OCI-M2 (cell line): ENCODE results near the gene GJD4.

Source experiments
- DNase-seq: peaks from one replicate; lab custom pipeline; 2025; ENCODE audit not compliant: unreplicated experiment; lab: John Stamatoyannopoulos, UW

The GJD4 gene

GRCh38 chr10:35578618-35578956 is 26.6 kb upstream of the GJD4 start:
- DNase-seq = no peak

- DNase-seq = no peak
Observed at GRCh38 chr10:35579116-35579515, 26.0 kb upstream of the GJD4 start.

- DNase-seq = no peak
Observed at GRCh38 chr10:35579726-35580422, 25.3 kb upstream of the GJD4 start.

- no peak for DNase-seq
Observed at GRCh38 chr10:35580423-35580770, 24.7 kb upstream of the GJD4 start.

- no peak for DNase-seq
Observed at GRCh38 chr10:35581655-35582054, 23.5 kb upstream of the GJD4 start.

GRCh38 chr10:35584946-35585345 is 20.2 kb upstream of the GJD4 start:
- no peak for DNase-seq

- DNase-seq = no peak
Observed at GRCh38 chr10:35585356-35585755, 19.8 kb upstream of the GJD4 start.

- DNase-seq = no peak
Observed at GRCh38 chr10:35585903-35586535, 19.1 kb upstream of the GJD4 start.

GRCh38 chr10:35588836-35589235 is 16.3 kb upstream of the GJD4 start:
- no peak for DNase-seq

- no peak for DNase-seq
Observed at GRCh38 chr10:35592441-35592840, 12.7 kb upstream of the GJD4 start.

- no peak for DNase-seq
Observed at GRCh38 chr10:35594115-35595079, 10.7 kb upstream of the GJD4 start.

GRCh38 chr10:35595106-35595505 is 10.0 kb upstream of the GJD4 start:
- DNase-seq = no peak

- DNase-seq = no peak
Observed at GRCh38 chr10:35598379-35598778, 6.8 kb upstream of the GJD4 start.

- no peak for DNase-seq
Observed at GRCh38 chr10:35600193-35600592, 4.9 kb upstream of the GJD4 start.

GRCh38 chr10:35606430-35606829 is 1.3 kb downstream of the GJD4 start:
- DNase-seq = no peak

- DNase-seq = no peak
Observed at GRCh38 chr10:35607475-35608327, 2.6 kb downstream of the GJD4 start.

GRCh38 chr10:35608328-35608672 is 3.2 kb downstream of the GJD4 start:
- DNase-seq = no peak

- DNase-seq = no peak
Observed at GRCh38 chr10:35611750-35612149, 6.6 kb downstream of the GJD4 start.

- no peak for DNase-seq
Observed at GRCh38 chr10:35612385-35613106, 7.4 kb downstream of the GJD4 start.

GRCh38 chr10:35613107-35613440 is 7.9 kb downstream of the GJD4 start:
- DNase-seq = no peak
